Measurements from ENCODE around the gene TSPAN18. TPM values are rescaled to one million over a fixed set of nuclear protein-coding genes. Genes with fewer than 3 reads are reported as not detected.
A peak's percentile ranks its signal among the peaks of the same experiment; 100 is the strongest.

TSPAN18 gene
- polyA plus RNA-seq, 3 donors = 46.2 to 54.2 (median 47.0) TPM

DNA sequence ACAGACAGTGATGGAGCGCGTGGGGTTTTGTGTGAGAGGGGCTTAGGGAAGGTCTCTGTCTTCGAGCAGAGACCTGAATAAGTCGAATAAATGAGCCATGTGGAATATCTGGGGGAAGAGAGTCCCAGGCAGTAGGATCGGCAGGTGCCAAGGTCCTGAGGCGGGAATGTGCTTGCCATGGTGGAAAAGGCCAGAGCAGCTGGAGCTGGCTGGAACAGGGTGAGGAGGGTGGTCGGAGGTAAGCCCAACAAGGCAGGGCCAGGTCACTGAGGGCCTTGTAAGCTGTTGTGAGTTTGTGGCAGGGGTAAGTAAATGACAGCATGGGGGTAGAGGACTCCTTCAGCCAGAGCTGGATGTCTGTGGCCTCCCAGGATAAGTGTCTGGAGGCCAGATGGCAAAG lies 152.7 kb downstream of the TSPAN18 start:
- DNase-seq (ENCODE audit: low read depth in 3 of 3, low spot score in 2 of 3) = no peak

DNA sequence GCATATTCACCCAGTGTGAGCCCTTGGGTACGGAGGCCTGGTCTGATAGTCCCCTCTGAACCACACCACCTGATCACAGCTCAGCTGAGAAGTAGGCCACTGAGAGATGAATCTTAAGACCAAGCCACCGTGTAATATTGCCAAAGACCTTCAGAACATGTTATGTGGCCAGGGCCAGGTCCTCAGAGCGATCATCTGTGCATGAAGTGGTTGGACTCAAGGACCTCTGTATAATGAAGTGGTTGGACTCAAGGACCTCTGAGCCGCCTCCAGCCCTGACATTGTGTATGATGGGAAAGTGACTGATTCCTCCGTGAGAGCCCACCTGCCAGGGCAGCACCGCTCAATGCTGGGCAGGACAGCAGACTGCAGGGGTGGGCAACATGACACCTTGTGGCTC lies 153.7 kb downstream of the TSPAN18 start:
- no peak for DNase-seq (ENCODE audit: low read depth in 3 of 3, low spot score in 2 of 3)

DNA sequence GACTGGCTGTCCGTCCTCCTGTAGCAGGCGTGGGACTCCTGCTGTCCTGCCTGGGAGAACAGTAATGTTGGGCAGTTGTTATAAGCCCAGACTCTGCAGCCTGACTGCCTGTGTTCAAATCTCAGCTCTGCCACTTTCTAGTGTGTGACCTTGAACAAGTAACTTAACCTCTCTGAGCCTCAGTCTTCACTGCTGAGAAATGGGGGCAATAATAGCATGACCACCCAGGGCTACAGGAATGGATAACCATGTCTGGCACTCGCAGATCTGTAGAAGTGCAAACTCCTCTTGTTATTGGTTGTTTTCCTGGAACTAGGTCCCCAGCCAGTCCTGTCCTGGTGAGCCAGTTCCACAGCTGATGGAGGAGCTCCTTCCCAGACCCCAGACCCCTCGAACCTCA lies 154.2 kb downstream of the TSPAN18 start:
- DNase-seq (ENCODE audit: low read depth in 3 of 3, low spot score in 2 of 3) = no peak

DNA sequence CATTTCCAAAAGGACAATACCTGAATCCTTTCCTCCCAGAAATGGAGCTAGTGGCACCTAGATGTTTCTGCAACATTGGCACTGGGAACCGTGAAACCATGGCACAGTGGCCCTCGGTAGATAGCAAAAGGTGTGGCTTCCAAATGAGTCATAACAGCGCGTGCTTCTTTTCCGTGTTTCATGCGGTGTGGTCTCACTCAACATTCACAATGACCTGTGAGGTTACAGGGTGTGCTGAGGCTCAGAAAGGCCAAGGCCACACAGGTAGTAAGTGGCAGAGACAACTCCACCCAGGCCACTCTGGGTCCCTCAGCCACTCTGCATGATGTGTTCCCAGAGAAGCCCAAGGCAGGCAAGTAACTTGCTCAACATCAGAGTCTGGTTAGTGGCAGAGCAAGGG lies 156.5 kb downstream of the TSPAN18 start:
- DNase-seq (ENCODE audit: low read depth in 3 of 3, low spot score in 2 of 3) = no peak

GRCh38 chr11:44884056-44884455 lies 157.3 kb downstream of the TSPAN18 start:
- no peak for DNase-seq (ENCODE audit: low read depth in 3 of 3, low spot score in 2 of 3)

- peak in 1 of 3 donors; percentile 30 for DNase-seq (ENCODE audit: low read depth in 3 of 3, low spot score in 2 of 3)
Measured at GRCh38 chr11:44885065-44885810, 158.5 kb downstream of the TSPAN18 start.

DNA sequence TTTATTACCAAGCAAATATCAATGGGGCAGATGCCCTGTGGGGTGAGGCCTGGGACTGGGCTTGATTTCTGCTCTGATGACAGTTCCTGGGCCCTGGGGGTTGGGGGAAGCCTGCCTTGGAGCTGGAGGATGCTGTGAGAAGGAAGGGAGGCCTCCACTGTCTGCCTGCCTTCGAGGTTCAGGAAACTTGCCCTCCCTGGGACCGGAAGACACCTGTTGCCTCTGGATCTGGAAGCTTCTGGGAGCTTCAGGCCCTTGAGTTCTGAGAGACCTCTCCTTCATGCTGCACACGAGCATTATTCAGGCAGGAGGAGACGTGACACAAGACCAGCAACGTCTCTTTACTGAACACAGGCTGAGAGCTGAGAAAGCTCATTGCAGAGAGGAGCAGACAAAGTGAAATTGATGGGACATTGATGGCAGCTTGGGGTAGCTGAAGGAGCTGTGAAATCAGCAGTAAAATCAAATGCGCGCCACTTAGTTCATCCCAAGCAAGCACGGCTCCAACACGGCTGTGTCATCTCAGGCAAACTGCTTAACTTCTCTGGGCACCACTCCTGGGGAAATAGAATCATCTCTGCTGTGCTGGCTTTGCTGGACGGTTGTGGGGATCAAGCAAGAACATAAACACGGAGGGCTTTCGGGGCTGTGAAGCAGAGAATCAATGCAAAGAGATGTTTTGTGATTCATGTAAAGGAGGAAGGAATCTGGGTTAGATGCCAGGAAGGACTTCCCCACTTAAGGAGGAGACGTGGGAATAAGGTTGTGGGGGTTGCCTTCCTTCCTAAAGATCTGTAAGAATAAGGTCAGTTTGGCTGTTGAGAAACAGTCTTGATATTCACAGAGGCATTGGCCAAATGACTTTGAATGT lies 159.4 kb downstream of the TSPAN18 start:
- DNase-seq (ENCODE audit: low read depth in 3 of 3, low spot score in 2 of 3) = no peak

GRCh38 chr11:44886790-44887140 lies 160.0 kb downstream of the TSPAN18 start:
- DNase-seq (ENCODE audit: low read depth in 3 of 3, low spot score in 2 of 3) = no peak

DNA sequence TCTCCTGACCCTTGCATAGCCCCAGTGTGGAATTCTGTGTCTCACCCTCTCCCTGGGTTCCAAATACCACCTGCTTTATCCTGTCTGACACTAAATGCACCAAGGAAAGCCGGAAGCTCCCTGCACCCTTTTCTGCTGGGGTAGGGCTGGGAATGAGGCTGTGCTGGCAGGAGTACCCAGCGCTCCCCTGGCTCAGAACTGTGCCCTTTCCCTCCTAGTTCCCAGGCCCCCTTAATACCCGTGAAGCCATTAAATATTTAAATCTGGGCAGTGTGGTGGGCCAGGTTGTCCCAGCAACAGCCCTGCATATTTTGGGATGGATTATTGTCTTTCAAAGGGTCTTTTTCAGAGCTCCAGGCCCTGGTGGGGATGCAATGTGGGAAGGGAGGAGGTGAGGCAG lies 160.9 kb downstream of the TSPAN18 start:
- no peak for DNase-seq (ENCODE audit: low read depth in 3 of 3, low spot score in 2 of 3)

DNA sequence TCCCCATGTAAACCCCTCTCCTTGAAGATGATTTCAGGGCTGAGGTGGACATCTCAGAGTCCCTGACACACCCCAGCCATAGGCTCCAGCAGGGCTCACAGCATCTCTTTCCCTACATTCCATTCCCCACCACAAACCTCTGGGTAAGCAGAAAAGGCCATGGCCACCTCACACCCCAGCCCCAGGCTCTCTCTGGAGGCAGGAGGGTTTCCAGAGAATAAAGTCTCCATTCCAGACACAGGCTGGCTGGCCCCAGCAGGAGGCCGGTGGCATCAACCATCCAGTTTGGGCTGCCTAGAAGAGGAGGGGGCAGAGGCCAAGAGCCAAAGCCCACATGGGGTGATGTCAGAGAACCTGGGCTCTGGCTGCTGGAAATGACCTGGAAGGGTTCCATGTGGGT lies 162.5 kb downstream of the TSPAN18 start:
- DNase-seq (ENCODE audit: low read depth in 3 of 3, low spot score in 2 of 3) = no peak

- no peak for DNase-seq (ENCODE audit: low read depth in 3 of 3, low spot score in 2 of 3)
Measured at GRCh38 chr11:44892843-44893242, 166.1 kb downstream of the TSPAN18 start.

- no peak for DNase-seq (ENCODE audit: low read depth in 3 of 3, low spot score in 2 of 3)
Measured at GRCh38 chr11:44893308-44893822, 166.6 kb downstream of the TSPAN18 start.

GRCh38 chr11:44893846-44894617 lies 167.3 kb downstream of the TSPAN18 start:
- DNase-seq (ENCODE audit: low read depth in 3 of 3, low spot score in 2 of 3) = peak in 2 of 3 donors; percentile 52 to 54

- no peak for DNase-seq (ENCODE audit: low read depth in 3 of 3, low spot score in 2 of 3)
Measured at GRCh38 chr11:44899959-44900358, 173.2 kb downstream of the TSPAN18 start.

- DNase-seq (ENCODE audit: low read depth in 3 of 3, low spot score in 2 of 3) = no peak
Measured at GRCh38 chr11:44901120-44901633, 174.4 kb downstream of the TSPAN18 start.

- DNase-seq (ENCODE audit: low read depth in 3 of 3, low spot score in 2 of 3) = no peak
Measured at GRCh38 chr11:44901786-44902185, 175.0 kb downstream of the TSPAN18 start.

- no peak for DNase-seq (ENCODE audit: low read depth in 3 of 3, low spot score in 2 of 3)
Measured at GRCh38 chr11:44903035-44903434, 176.3 kb downstream of the TSPAN18 start.

GRCh38 chr11:44903518-44903917 lies 176.8 kb downstream of the TSPAN18 start:
- DNase-seq (ENCODE audit: low read depth in 3 of 3, low spot score in 2 of 3) = no peak

DNA sequence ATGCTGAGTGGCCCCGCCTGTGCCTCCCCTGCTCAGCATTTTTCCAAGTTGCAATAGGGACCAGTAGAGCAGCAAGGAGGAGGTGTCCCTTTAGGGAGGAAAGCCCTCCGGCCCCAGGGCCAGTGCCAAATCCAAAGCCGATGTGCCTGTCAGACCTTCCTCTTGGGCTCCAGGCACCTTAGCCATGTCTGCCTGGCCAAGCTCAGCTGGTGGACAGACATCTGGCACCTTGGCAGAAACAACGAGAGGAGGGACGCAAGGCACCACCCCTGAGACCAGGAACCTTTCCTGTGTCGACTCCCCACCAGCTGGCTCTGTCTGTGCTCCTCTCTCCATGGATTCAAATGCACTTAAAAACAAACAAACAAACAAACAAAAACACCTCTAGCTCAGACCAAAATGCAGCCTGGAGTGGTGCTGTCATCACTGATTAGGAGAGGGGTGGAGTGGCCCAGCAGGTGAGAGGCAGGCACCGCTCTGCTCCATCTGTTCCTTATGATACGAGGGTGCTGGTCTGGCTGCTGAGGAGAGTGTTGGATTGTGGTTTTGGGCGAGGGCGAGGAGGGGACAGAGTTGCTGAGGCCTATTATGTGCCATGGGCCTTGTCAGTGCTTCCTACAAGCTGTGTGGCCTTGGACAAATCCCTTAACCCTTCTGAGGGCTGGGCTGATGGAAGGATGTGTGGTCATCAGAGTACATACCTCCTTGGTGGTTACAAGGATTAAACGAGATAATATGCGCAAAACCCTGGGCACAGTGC lies 177.7 kb downstream of the TSPAN18 start:
- no peak for DNase-seq (ENCODE audit: low read depth in 3 of 3, low spot score in 2 of 3)
